Astrocyte (in vitro differentiated cells and primary cell): ENCODE data around the gene DNAH11. TPM values are rescaled to one million over a fixed set of nuclear protein-coding genes. Genes with fewer than 3 reads are reported as not detected.

Experiments
- DNase-seq: peaks from one replicate; pipeline ENCODE4 v3.0.0-alpha.2; 2010; ENCODE audit warnings: low read depth
- FAIRE-seq: peaks from 2 replicates; lab custom pipeline; 2011; peaks lifted over from hg19 to GRCh38; lab: Jason Lieb, UNC
- H2AFZ ChIP-seq: 2 replicates; pipeline ENCODE4 v1.6.0; 2012; ENCODE audit warnings: low read depth, low read length, inconsistent platforms
- H3K27ac ChIP-seq: 2 replicates; pipeline ENCODE4 v1.5.1; 2011; ENCODE audit warnings: low read depth, low read length, inconsistent platforms
- H3K27me3 ChIP-seq: 2 replicates; pipeline ENCODE4 v1.6.0; 2011; ENCODE audit warnings: low read length, inconsistent platforms; ENCODE audit not compliant: insufficient read depth
- H3K36me3 ChIP-seq: 2 replicates; pipeline ENCODE4 v1.5.1; 2011; ENCODE audit warnings: low read length, inconsistent platforms; ENCODE audit not compliant: insufficient read depth
- H3K4me1 ChIP-seq: 2 replicates; pipeline ENCODE4 v1.5.1; 2011; ENCODE audit warnings: low read length, inconsistent platforms; ENCODE audit not compliant: insufficient read depth
- H3K4me2 ChIP-seq: 2 replicates; pipeline ENCODE4 v1.6.0; 2012; ENCODE audit warnings: low read length, inconsistent platforms
- H3K4me3 ChIP-seq: 2 replicates; pipeline ENCODE4 v1.5.1; 2011; ENCODE audit warnings: low read depth, mild to moderate bottlenecking, low read length, inconsistent platforms; ENCODE audit not compliant: insufficient read depth
- H3K79me2 ChIP-seq: 2 replicates; pipeline ENCODE4 v1.6.0; 2012; ENCODE audit warnings: mild to moderate bottlenecking, low read length, inconsistent platforms; ENCODE audit not compliant: insufficient read depth
- H3K9ac ChIP-seq: 2 replicates; pipeline ENCODE4 v1.6.0; 2012; ENCODE audit warnings: mild to moderate bottlenecking, low read length, inconsistent platforms
- H3K9me3 ChIP-seq: 2 replicates; pipeline ENCODE4 v1.5.1; 2012; ENCODE audit warnings: low read depth, mild to moderate bottlenecking, low read length, inconsistent platforms; ENCODE audit not compliant: insufficient read depth
- H4K20me1 ChIP-seq: 2 replicates; pipeline ENCODE4 v1.6.0; 2012; ENCODE audit warnings: low read length, inconsistent platforms; ENCODE audit not compliant: insufficient read depth
- H3K27ac Mint-ChIP-seq: one replicate; pipeline ENCODE4 v1.8.0; 2021; ENCODE audit warnings: mild to moderate bottlenecking, mixed read lengths; ENCODE audit not compliant: unreplicated experiment
- H3K27me3 Mint-ChIP-seq: one replicate; pipeline ENCODE4 v1.8.0; 2021; ENCODE audit warnings: low read depth, mixed read lengths; ENCODE audit not compliant: unreplicated experiment
- H3K36me3 Mint-ChIP-seq: one replicate; pipeline ENCODE4 v1.8.0; 2021; ENCODE audit warnings: low read depth, mixed read lengths; ENCODE audit not compliant: unreplicated experiment
- H3K4me1 Mint-ChIP-seq: one replicate; pipeline ENCODE4 v1.8.0; 2021; ENCODE audit warnings: low read depth, mixed read lengths; ENCODE audit not compliant: unreplicated experiment
- H3K4me3 Mint-ChIP-seq: one replicate; pipeline ENCODE4 v1.8.0; 2021; ENCODE audit warnings: mild to moderate bottlenecking, moderate library complexity, mixed read lengths; ENCODE audit not compliant: unreplicated experiment
- H3K9me3 Mint-ChIP-seq: one replicate; pipeline ENCODE4 v1.8.0; 2021; ENCODE audit warnings: mild to moderate bottlenecking, mixed read lengths; ENCODE audit not compliant: unreplicated experiment
- CTCF ChIP-seq: IDR thresholded peaks from 2 replicates; pipeline ENCODE4 v1.5.1; 2011; ENCODE audit warnings: low read depth, mild to moderate bottlenecking, inconsistent platforms, low read length, moderate library complexity; ENCODE audit not compliant: insufficient read depth
- EZH2 ChIP-seq: IDR thresholded peaks from 2 replicates; pipeline ENCODE4 v1.6.1; 2012; ENCODE audit warnings: mild to moderate bottlenecking, low read length, inconsistent platforms; ENCODE audit not compliant: insufficient read depth
- total RNA-seq: library from RNA; stranded (reverse); gene quantifications from 2 replicates; pipeline ENCODE4 v1.2.1, GENCODE V29; 2021

Gene DNAH11
- total RNA-seq, 1 donor from 2014 or later, result 0.43 TPM

GRCh38 chr7:21767300-21767900 is 224.6 kb downstream of the DNAH11 start:
- FAIRE-seq (peak; percentile 20), DNase-seq (peak; percentile 25)
- Mint-ChIP-seq H3K27me3 (peaks cover 6% of the 10 kb centered on the region), H3K4me3 (no peak overlapping the region), H3K27ac (no peak overlapping the region), H3K9me3 (no peaks in the 10 kb centered on the region), H3K4me1 (no peaks in the 10 kb centered on the region), H3K36me3 (no peaks in the 10 kb centered on the region)
- Histone ChIP-seq H3K4me2 (no peak overlapping the region), H3K9ac (no peak overlapping the region), H3K27me3 (no peaks in the 10 kb centered on the region), H4K20me1 (no peaks in the 10 kb centered on the region), H3K79me2 (no peaks in the 10 kb centered on the region), H3K36me3 (no peaks in the 10 kb centered on the region), H2AFZ (no peak overlapping the region), H3K27ac (no peak overlapping the region), H3K4me3 (no peak overlapping the region), H3K9me3 (no peaks in the 10 kb centered on the region), H3K4me1 (peaks cover 4% of the 10 kb centered on the region)
- peak; percentile 68 for TF ChIP-seq CTCF
- TF ChIP-seq EZH2, result no peak

- H3K27me3 ChIP-seq, result no peaks in the 10 kb centered on the region
- H3K4me1 ChIP-seq, result peaks cover 4% of the 10 kb centered on the region
- no peak overlapping the region for H3K4me3 ChIP-seq
- H3K27ac Mint-ChIP-seq, result no peak overlapping the region
- no peak overlapping the region for H3K9ac ChIP-seq
- no peaks in the 10 kb centered on the region for H3K9me3 Mint-ChIP-seq
- DNase-seq (no peak), FAIRE-seq (no peak)
- H2AFZ ChIP-seq, result no peak overlapping the region
- no peak overlapping the region for H3K27ac ChIP-seq
- no peaks in the 10 kb centered on the region for H3K4me1 Mint-ChIP-seq
- TF ChIP-seq CTCF (no peak), EZH2 (no peak)
- H3K36me3 ChIP-seq, result no peaks in the 10 kb centered on the region
- no peaks in the 10 kb centered on the region for H3K9me3 ChIP-seq
- H3K27me3 Mint-ChIP-seq, result peaks cover 6% of the 10 kb centered on the region
- no peaks in the 10 kb centered on the region for H3K79me2 ChIP-seq
- no peak overlapping the region for H3K4me3 Mint-ChIP-seq
- no peaks in the 10 kb centered on the region for H4K20me1 ChIP-seq
- H3K36me3 Mint-ChIP-seq, result no peaks in the 10 kb centered on the region
- H3K4me2 ChIP-seq, result no peak overlapping the region
Measured at GRCh38 chr7:21768279-21768678, 225.4 kb downstream of the DNAH11 start.

GRCh38 chr7:21771266-21771665 is 228.4 kb downstream of the DNAH11 start:
- FAIRE-seq, result no peak
- no peak overlapping the region for H3K4me2 ChIP-seq
- H3K4me1 ChIP-seq, result no peaks in the 10 kb centered on the region

More at GRCh38 chr7:21771266-21771665, 228.4 kb downstream of the DNAH11 start:
- no peak overlapping the region for H3K27ac Mint-ChIP-seq
- H3K36me3 Mint-ChIP-seq, result no peaks in the 10 kb centered on the region
- H3K9me3 Mint-ChIP-seq, result no peaks in the 10 kb centered on the region
- Histone ChIP-seq H3K79me2 (no peaks in the 10 kb centered on the region), H3K36me3 (no peaks in the 10 kb centered on the region), H2AFZ (no peak overlapping the region), H4K20me1 (no peaks in the 10 kb centered on the region), H3K27me3 (no peaks in the 10 kb centered on the region), H3K27ac (no peak overlapping the region), H3K9ac (no peak overlapping the region), H3K4me3 (no peak overlapping the region), H3K9me3 (no peaks in the 10 kb centered on the region)
- no peaks in the 10 kb centered on the region for H3K4me1 Mint-ChIP-seq
- DNase-seq, result no peak
- no peak overlapping the region for H3K4me3 Mint-ChIP-seq
- H3K27me3 Mint-ChIP-seq, result peaks cover 5% of the 10 kb centered on the region
- no peak for TF ChIP-seq CTCF
- no peak for TF ChIP-seq EZH2
